Nephron (organoid): ENCODE measurements around the gene PPARG.

Experiments
- H3K27ac Mint-ChIP-seq, 3 experiments: 2 replicates each; pipeline ENCODE4 v1.8.0; 2020; ENCODE audit warnings: mixed read lengths in 3 of 3, mild to moderate bottlenecking in 2 of 3, moderate library complexity in 1 of 3
- H3K27me3 Mint-ChIP-seq: 2 replicates; pipeline ENCODE4 v1.8.0; 2021; ENCODE audit warnings: low read depth, mild to moderate bottlenecking, moderate library complexity, mixed read lengths
- H3K36me3 Mint-ChIP-seq: 2 replicates; pipeline ENCODE4 v1.8.0; 2020; ENCODE audit warnings: low read depth, mixed read lengths
- H3K4me1 Mint-ChIP-seq: 2 replicates; pipeline ENCODE4 v1.8.0; 2020; ENCODE audit warnings: mixed read lengths
- H3K4me3 Mint-ChIP-seq, 3 experiments: 2 replicates each; pipeline ENCODE4 v1.8.0; 2020; ENCODE audit warnings: mild to moderate bottlenecking in 3 of 3, mixed read lengths in 3 of 3, moderate library complexity in 2 of 3
- H3K9me3 Mint-ChIP-seq: 2 replicates; pipeline ENCODE4 v1.8.0; 2020; ENCODE audit warnings: mixed read lengths
- TF ChIP-seq, protein P1 (sequence below), 3 experiments: fragments of 200-600 bp; sonication (generic); IDR thresholded peaks; one replicate each; pipeline ENCODE4 v1.5.0; 2021; ENCODE audit warnings: antibody characterized with exemption in 3 of 3; ENCODE audit not compliant: unreplicated experiment in 3 of 3

The PPARG gene

DNA sequence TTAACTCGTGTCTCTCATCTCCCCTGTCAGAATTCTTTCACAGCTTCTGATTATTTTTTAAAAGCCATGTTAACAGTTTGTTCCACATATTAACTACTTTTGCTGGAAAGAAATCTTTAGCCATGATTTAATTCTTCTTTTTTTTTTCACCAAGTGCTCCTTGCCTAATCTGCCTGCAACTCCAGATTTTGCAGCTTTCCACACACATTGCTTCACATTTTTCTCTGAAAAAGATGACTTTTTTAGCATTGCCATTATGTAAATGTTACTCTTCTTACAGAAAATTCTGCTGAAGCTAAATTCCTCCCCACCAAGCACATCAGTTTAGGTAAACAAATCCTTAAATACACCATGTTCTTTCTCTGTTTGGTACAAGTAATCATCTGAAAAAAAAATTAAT lies 23.4 kb upstream of the PPARG start:
- Mint-ChIP-seq H3K27ac (no peak overlapping the region), H3K4me3 (no peak overlapping the region), H3K27me3 (no peaks in the 10 kb centered on the region), H3K36me3 (no peaks in the 10 kb centered on the region), H3K4me1 (no peaks in the 10 kb centered on the region), H3K9me3 (no peaks in the 10 kb centered on the region)
- TF ChIP-seq, protein P1, sequence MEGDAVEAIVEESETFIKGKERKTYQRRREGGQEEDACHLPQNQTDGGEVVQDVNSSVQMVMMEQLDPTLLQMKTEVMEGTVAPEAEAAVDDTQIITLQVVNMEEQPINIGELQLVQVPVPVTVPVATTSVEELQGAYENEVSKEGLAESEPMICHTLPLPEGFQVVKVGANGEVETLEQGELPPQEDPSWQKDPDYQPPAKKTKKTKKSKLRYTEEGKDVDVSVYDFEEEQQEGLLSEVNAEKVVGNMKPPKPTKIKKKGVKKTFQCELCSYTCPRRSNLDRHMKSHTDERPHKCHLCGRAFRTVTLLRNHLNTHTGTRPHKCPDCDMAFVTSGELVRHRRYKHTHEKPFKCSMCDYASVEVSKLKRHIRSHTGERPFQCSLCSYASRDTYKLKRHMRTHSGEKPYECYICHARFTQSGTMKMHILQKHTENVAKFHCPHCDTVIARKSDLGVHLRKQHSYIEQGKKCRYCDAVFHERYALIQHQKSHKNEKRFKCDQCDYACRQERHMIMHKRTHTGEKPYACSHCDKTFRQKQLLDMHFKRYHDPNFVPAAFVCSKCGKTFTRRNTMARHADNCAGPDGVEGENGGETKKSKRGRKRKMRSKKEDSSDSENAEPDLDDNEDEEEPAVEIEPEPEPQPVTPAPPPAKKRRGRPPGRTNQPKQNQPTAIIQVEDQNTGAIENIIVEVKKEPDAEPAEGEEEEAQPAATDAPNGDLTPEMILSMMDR (IDR thresholded peaks at IDR 0.05; ENCODE audit: unreplicated experiment in 3 of 3), result no peak

DNA sequence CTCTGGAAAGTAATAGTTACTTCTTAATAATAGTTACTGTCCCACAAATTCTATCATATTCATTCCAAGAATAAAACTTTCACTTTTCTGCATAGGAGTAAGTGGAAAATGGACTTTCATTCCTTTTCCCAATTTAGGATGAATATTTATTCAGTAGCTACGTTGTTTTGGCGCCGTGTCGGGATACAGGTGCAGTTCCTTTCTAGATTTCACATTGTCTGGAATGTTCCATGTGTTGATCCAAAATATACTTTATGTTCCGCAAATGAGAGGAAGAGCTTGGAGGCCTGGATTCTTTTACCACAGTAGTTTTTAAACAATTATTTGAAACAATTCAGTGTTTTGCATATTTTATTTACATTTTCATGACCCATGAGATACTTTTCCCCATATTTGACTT lies 22.8 kb upstream of the PPARG start:
- H3K36me3 Mint-ChIP-seq, result no peaks in the 10 kb centered on the region
- TF ChIP-seq, protein P1 (IDR thresholded peaks at IDR 0.05; ENCODE audit: unreplicated experiment in 3 of 3), result no peak
- no peaks in the 10 kb centered on the region for H3K9me3 Mint-ChIP-seq
- H3K27me3 Mint-ChIP-seq, result no peaks in the 10 kb centered on the region
- no peak overlapping the region for H3K27ac Mint-ChIP-seq
- H3K4me3 Mint-ChIP-seq, result no peak overlapping the region
- no peaks in the 10 kb centered on the region for H3K4me1 Mint-ChIP-seq

DNA sequence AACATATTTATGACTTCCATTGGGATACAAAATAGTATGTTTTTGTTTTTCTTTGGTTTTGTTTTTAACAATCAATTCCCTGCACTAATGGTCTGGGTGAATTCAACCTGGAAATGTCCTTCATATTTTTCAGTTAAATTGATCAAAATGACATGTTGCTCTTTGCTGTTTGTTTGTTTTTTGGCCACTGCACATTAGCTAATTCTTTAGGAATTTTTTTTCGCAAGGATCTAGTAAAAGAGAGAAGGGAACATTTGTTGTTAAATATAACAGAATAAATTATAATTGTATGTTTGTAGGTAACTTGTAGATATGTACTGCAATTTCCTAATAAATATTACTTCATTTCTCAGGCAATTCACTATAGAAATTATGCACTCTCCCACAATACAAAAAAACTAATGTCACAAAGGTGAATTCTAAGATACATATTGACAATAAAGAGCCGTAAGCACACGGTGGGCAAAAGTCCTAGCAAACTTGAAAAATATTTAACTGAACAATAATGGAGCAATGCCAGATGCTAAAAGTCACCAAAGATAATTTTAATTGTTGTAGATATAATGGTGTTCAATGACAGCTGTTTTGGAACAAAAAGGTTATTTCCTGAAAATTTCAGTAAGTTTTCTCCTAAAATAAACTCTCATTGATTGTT lies 21.4 kb upstream of the PPARG start:
- TF ChIP-seq, protein P1 (IDR thresholded peaks at IDR 0.05; ENCODE audit: unreplicated experiment in 3 of 3), result no peak
- Mint-ChIP-seq H3K4me1 (no peaks in the 10 kb centered on the region), H3K4me3 (no peak overlapping the region), H3K36me3 (no peaks in the 10 kb centered on the region), H3K27me3 (no peaks in the 10 kb centered on the region), H3K27ac (no peak overlapping the region), H3K9me3 (no peaks in the 10 kb centered on the region)

DNA sequence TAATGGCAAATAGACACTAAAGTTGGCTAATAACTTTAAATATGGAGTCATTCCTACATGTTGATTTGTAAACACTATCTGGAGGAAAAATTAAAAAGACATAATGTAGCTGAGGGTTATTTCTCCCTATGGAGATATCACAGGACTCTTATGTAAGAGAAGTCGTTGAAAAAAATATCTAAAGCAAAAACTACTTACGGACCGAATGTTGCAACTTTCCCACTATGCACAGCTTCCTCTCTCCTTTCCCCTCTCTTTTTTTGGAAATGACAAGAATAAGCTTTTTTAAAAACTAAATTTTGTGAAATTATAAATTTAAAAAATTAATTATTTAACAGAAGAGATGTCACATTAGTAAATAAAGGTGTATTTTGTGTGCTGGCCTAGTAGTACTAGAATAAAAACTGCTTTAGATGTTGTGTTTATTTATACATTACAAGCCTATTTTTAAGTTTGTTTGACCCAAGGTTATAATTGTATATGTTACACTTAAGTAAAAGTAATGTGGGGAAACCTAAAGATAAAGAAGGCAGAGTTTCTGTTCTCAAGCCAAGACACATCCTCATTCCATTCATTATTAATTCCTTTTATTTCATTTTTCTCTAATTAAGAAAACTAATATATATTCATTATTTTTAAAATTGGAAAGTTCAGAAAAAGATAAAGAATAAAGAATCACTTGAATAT lies 20.7 kb upstream of the PPARG start:
- no peaks in the 10 kb centered on the region for H3K36me3 Mint-ChIP-seq
- no peak overlapping the region for H3K27ac Mint-ChIP-seq
- no peak overlapping the region for H3K4me3 Mint-ChIP-seq
- TF ChIP-seq, protein P1 (IDR thresholded peaks at IDR 0.05; ENCODE audit: unreplicated experiment in 3 of 3), result no peak
- H3K9me3 Mint-ChIP-seq, result no peaks in the 10 kb centered on the region
- H3K27me3 Mint-ChIP-seq, result no peaks in the 10 kb centered on the region
- H3K4me1 Mint-ChIP-seq, result no peaks in the 10 kb centered on the region

DNA sequence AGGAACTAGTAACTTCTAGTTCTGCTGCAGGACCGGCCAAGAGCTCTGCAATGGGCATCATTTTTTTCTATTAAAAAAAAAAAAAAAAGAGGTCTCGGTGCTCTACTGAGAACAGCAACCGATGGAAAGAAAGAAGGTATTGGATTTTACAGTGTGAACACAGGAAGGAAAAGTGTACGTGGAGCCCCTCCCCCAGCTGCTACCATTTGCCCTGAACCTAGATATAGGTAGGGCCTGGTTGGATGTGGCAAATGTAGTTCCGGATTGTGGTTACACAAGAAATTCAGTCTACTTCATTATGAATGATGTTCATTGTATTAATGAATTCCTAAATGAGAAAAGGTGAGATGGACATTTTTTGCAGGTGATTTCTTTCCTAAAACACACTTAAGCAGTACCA lies 17.9 kb upstream of the PPARG start:
- Mint-ChIP-seq H3K27ac (no peak overlapping the region), H3K4me3 (no peak overlapping the region), H3K36me3 (no peaks in the 10 kb centered on the region), H3K9me3 (no peaks in the 10 kb centered on the region), H3K27me3 (peaks cover 4% of the 10 kb centered on the region), H3K4me1 (no peaks in the 10 kb centered on the region)
- TF ChIP-seq, protein P1 (IDR thresholded peaks at IDR 0.05; ENCODE audit: unreplicated experiment in 3 of 3), result no peak
